Measurements from ENCODE around the gene IL22RA1.

IL22RA1 gene

GRCh38 chr1:24165500-24165899 is 22.6 kb upstream of the IL22RA1 start:
- Histone ChIP-seq H3K4me2 (ENCODE audit: insufficient read depth, low read length, poor library complexity, severe bottlenecking) (no peak overlapping the region), H3K18ac (ENCODE audit: low read length) (no peak overlapping the region), H3K79me1 (ENCODE audit: low read depth, low read length) (no peaks in the 10 kb centered on the region), H2AFZ (ENCODE audit: low read length) (no peak overlapping the region), H3K14ac (ENCODE audit: low read length) (no peak overlapping the region), H3K36me3 (replicated peaks in 1 of 2; ENCODE audit: control insufficient read depth in 2 of 2, insufficient read depth in 2 of 2, low read length in 2 of 2) (no peaks in the 10 kb centered on the region), H3K23ac (ENCODE audit: low read depth, low read length, poor library complexity) (no peak overlapping the region), H2BK120ac (ENCODE audit: low read depth, low read length) (no peak overlapping the region), H4K91ac (ENCODE audit: low read depth, low read length, poor library complexity) (no peak overlapping the region), H3K27ac (replicated peaks; ENCODE audit: low read length) (no peak overlapping the region), H3K4ac (ENCODE audit: low read length) (no peak overlapping the region), H3K9me3 (replicated peaks in 1 of 2; ENCODE audit: control insufficient read depth in 2 of 2, insufficient read depth in 1 of 2, low read depth in 1 of 2, low read length in 2 of 2) (peaks cover 0 to 2% of the 10 kb centered on the region in 2 donors), H3K27me3 (ENCODE audit: control insufficient read depth in 3 of 3, insufficient read depth in 3 of 3, low read depth in 1 of 3, low read length in 3 of 3) (peaks cover 0 to 7% (median 0%) of the 10 kb centered on the region in 3 experiments), H2BK5ac (ENCODE audit: low read length) (no peak overlapping the region), H4K8ac (ENCODE audit: low read depth, low read length) (no peak overlapping the region), H2BK12ac (ENCODE audit: low read length) (no peak overlapping the region), H3K4me3 (ENCODE audit: low read length in 2 of 2) (no peak overlapping the region), H3K9ac (ENCODE audit: low read depth, low read length, poor library complexity) (no peak overlapping the region), H2AK5ac (ENCODE audit: low read depth, low read length) (no peak overlapping the region), H3K4me1 (ENCODE audit: control insufficient read depth in 2 of 2, insufficient read depth in 1 of 2, low read depth in 1 of 2, low read length in 2 of 2) (no peaks in the 10 kb centered on the region), H2BK15ac (ENCODE audit: low read length) (no peak overlapping the region)
- WGBS, 2 donors (ENCODE audit: extremely low coverage in 2 of 2, insufficient read length in 2 of 2, insufficient replicate concordance in 1 of 2) = no CpG with 5 or more reads among the region's 2 CpGs
- DNase-seq (ENCODE audit: low spot score) = no peak

- H3K27me3 ChIP-seq (ENCODE audit: control insufficient read depth in 3 of 3, insufficient read depth in 3 of 3, low read depth in 1 of 3, low read length in 3 of 3) = peaks cover 0 to 12% (median 0%) of the 10 kb centered on the region in 3 experiments
- H3K14ac ChIP-seq (ENCODE audit: low read length) = no peak overlapping the region
- H4K8ac ChIP-seq (ENCODE audit: low read depth, low read length) = no peak overlapping the region
- H3K4me3 ChIP-seq (ENCODE audit: low read length in 2 of 2) = no peak overlapping the region
- no peak overlapping the region for H4K91ac ChIP-seq (ENCODE audit: low read depth, low read length, poor library complexity)
- no peak overlapping the region for H3K4me2 ChIP-seq (ENCODE audit: insufficient read depth, low read length, poor library complexity, severe bottlenecking)
- no peak overlapping the region for H2AK5ac ChIP-seq (ENCODE audit: low read depth, low read length)
- WGBS, 2 donors (ENCODE audit: extremely low coverage in 2 of 2, insufficient read length in 2 of 2, insufficient replicate concordance in 1 of 2) = no CpG with 5 or more reads among the region's 3 CpGs
- H3K79me1 ChIP-seq (ENCODE audit: low read depth, low read length) = no peaks in the 10 kb centered on the region
- no peak overlapping the region for H3K9ac ChIP-seq (ENCODE audit: low read depth, low read length, poor library complexity)
- no peak overlapping the region for H2BK12ac ChIP-seq (ENCODE audit: low read length)
- no peak for DNase-seq (ENCODE audit: low spot score)
- peaks cover 0 to 2% of the 10 kb centered on the region in 2 donors for H3K9me3 ChIP-seq (replicated peaks in 1 of 2; ENCODE audit: control insufficient read depth in 2 of 2, insufficient read depth in 1 of 2, low read depth in 1 of 2, low read length in 2 of 2)
- no peak overlapping the region for H2AFZ ChIP-seq (ENCODE audit: low read length)
- H2BK5ac ChIP-seq (ENCODE audit: low read length) = no peak overlapping the region
- no peak overlapping the region for H3K27ac ChIP-seq (replicated peaks; ENCODE audit: low read length)
- no peak overlapping the region for H3K23ac ChIP-seq (ENCODE audit: low read depth, low read length, poor library complexity)
- no peak overlapping the region for H3K4ac ChIP-seq (ENCODE audit: low read length)
- H3K36me3 ChIP-seq (replicated peaks in 1 of 2; ENCODE audit: control insufficient read depth in 2 of 2, insufficient read depth in 2 of 2, low read length in 2 of 2) = no peaks in the 10 kb centered on the region
- H2BK15ac ChIP-seq (ENCODE audit: low read length) = no peak overlapping the region
- H3K18ac ChIP-seq (ENCODE audit: low read length) = no peak overlapping the region
- H2BK120ac ChIP-seq (ENCODE audit: low read depth, low read length) = no peak overlapping the region
- H3K4me1 ChIP-seq (ENCODE audit: control insufficient read depth in 2 of 2, insufficient read depth in 1 of 2, low read depth in 1 of 2, low read length in 2 of 2) = no peaks in the 10 kb centered on the region
Measured at GRCh38 chr1:24164004-24164403, 21.1 kb upstream of the IL22RA1 start.

- no peak overlapping the region for H2BK15ac ChIP-seq (ENCODE audit: low read length)
- no peak overlapping the region for H2BK120ac ChIP-seq (ENCODE audit: low read depth, low read length)
- no peaks in the 10 kb centered on the region for H3K36me3 ChIP-seq (replicated peaks in 1 of 2; ENCODE audit: control insufficient read depth in 2 of 2, insufficient read depth in 2 of 2, low read length in 2 of 2)
- H3K4me2 ChIP-seq (ENCODE audit: insufficient read depth, low read length, poor library complexity, severe bottlenecking) = no peak overlapping the region
- no peak overlapping the region for H3K27ac ChIP-seq (replicated peaks; ENCODE audit: low read length)
- no peaks in the 10 kb centered on the region for H3K79me1 ChIP-seq (ENCODE audit: low read depth, low read length)
- no peak overlapping the region for H3K9ac ChIP-seq (ENCODE audit: low read depth, low read length, poor library complexity)
- no peak overlapping the region for H3K4ac ChIP-seq (ENCODE audit: low read length)
- no peaks in the 10 kb centered on the region for H3K4me1 ChIP-seq (ENCODE audit: control insufficient read depth in 2 of 2, insufficient read depth in 1 of 2, low read depth in 1 of 2, low read length in 2 of 2)
- H3K27me3 ChIP-seq (ENCODE audit: control insufficient read depth in 3 of 3, insufficient read depth in 3 of 3, low read depth in 1 of 3, low read length in 3 of 3) = peaks cover 0 to 16% (median 0%) of the 10 kb centered on the region in 3 experiments
- H2BK5ac ChIP-seq (ENCODE audit: low read length) = no peak overlapping the region
- H2AK5ac ChIP-seq (ENCODE audit: low read depth, low read length) = no peak overlapping the region
- WGBS, 2 donors (ENCODE audit: extremely low coverage in 2 of 2, insufficient read length in 2 of 2, insufficient replicate concordance in 1 of 2) = no CpG with 5 or more reads among the region's 5 CpGs
- no peak overlapping the region for H4K8ac ChIP-seq (ENCODE audit: low read depth, low read length)
- no peak overlapping the region for H2BK12ac ChIP-seq (ENCODE audit: low read length)
- DNase-seq (ENCODE audit: low spot score) = no peak
- H3K23ac ChIP-seq (ENCODE audit: low read depth, low read length, poor library complexity) = no peak overlapping the region
- no peak overlapping the region for H2AFZ ChIP-seq (ENCODE audit: low read length)
- H3K14ac ChIP-seq (ENCODE audit: low read length) = no peak overlapping the region
- H3K9me3 ChIP-seq (replicated peaks in 1 of 2; ENCODE audit: control insufficient read depth in 2 of 2, insufficient read depth in 1 of 2, low read depth in 1 of 2, low read length in 2 of 2) = peaks cover 0 to 2% of the 10 kb centered on the region in 2 donors
- no peak overlapping the region for H3K4me3 ChIP-seq (ENCODE audit: low read length in 2 of 2)
- H3K18ac ChIP-seq (ENCODE audit: low read length) = peak overlapping the region; percentile 3
- no peak overlapping the region for H4K91ac ChIP-seq (ENCODE audit: low read depth, low read length, poor library complexity)
Measured at GRCh38 chr1:24162201-24162600, 19.3 kb upstream of the IL22RA1 start.

GRCh38 chr1:24161270-24161669 is 18.3 kb upstream of the IL22RA1 start:
- H2AK5ac ChIP-seq (ENCODE audit: low read depth, low read length) = no peak overlapping the region
- no peaks in the 10 kb centered on the region for H3K36me3 ChIP-seq (replicated peaks in 1 of 2; ENCODE audit: control insufficient read depth in 2 of 2, insufficient read depth in 2 of 2, low read length in 2 of 2)
- H3K27ac ChIP-seq (replicated peaks; ENCODE audit: low read length) = no peak overlapping the region
- no peak overlapping the region for H3K4ac ChIP-seq (ENCODE audit: low read length)
- no peaks in the 10 kb centered on the region for H3K4me1 ChIP-seq (ENCODE audit: control insufficient read depth in 2 of 2, insufficient read depth in 1 of 2, low read depth in 1 of 2, low read length in 2 of 2)
- H3K14ac ChIP-seq (ENCODE audit: low read length) = no peak overlapping the region
- H3K9ac ChIP-seq (ENCODE audit: low read depth, low read length, poor library complexity) = no peak overlapping the region
- no peak overlapping the region for H2BK15ac ChIP-seq (ENCODE audit: low read length)
- H3K4me3 ChIP-seq (ENCODE audit: low read length in 2 of 2) = no peak overlapping the region
- H3K9me3 ChIP-seq (replicated peaks in 1 of 2; ENCODE audit: control insufficient read depth in 2 of 2, insufficient read depth in 1 of 2, low read depth in 1 of 2, low read length in 2 of 2) = peaks cover 0 to 2% of the 10 kb centered on the region in 2 donors
- H2BK5ac ChIP-seq (ENCODE audit: low read length) = no peak overlapping the region
- no peak overlapping the region for H2AFZ ChIP-seq (ENCODE audit: low read length)
- H4K8ac ChIP-seq (ENCODE audit: low read depth, low read length) = no peak overlapping the region
- H3K79me1 ChIP-seq (ENCODE audit: low read depth, low read length) = no peaks in the 10 kb centered on the region
- no peak overlapping the region for H3K18ac ChIP-seq (ENCODE audit: low read length)
- no peak overlapping the region for H2BK12ac ChIP-seq (ENCODE audit: low read length)
- H4K91ac ChIP-seq (ENCODE audit: low read depth, low read length, poor library complexity) = no peak overlapping the region
- no peak overlapping the region for H3K4me2 ChIP-seq (ENCODE audit: insufficient read depth, low read length, poor library complexity, severe bottlenecking)
- H3K23ac ChIP-seq (ENCODE audit: low read depth, low read length, poor library complexity) = no peak overlapping the region
- H2BK120ac ChIP-seq (ENCODE audit: low read depth, low read length) = no peak overlapping the region
- H3K27me3 ChIP-seq (ENCODE audit: control insufficient read depth in 3 of 3, insufficient read depth in 3 of 3, low read depth in 1 of 3, low read length in 3 of 3) = peaks cover 0 to 16% (median 0%) of the 10 kb centered on the region in 3 experiments
- WGBS, 2 donors (ENCODE audit: extremely low coverage in 2 of 2, insufficient read length in 2 of 2, insufficient replicate concordance in 1 of 2) = no CpG with 5 or more reads among the region's 4 CpGs
- no peak for DNase-seq (ENCODE audit: low spot score)

All from neuronal stem cell (in vitro differentiated cells).